K562 (cell line): ENCODE results near the gene SLK. TPM values are rescaled to one million over a fixed set of nuclear protein-coding genes. Genes with fewer than 3 reads are reported as not detected.

Source experiments
- ATAC-seq: fragments of 200-7000 bp; cut with Tn5 transposase; 3 replicates; pipeline ENCODE4 v1.9.1; 2020; ENCODE audit warnings: moderate library complexity
- BruUV-seq: library from RNA; stranded (reverse); fragments of 400-500 nt; replicated peaks from 2 replicates; lab custom pipeline; 2021; lab: Mats Ljungman, UMichigan
- CTCF ChIA-PET: fragments of 300-600 bp; formaldehyde crosslinking; extraction: SDS; loops from one replicate; lab custom pipeline; 2021; ENCODE audit warnings: low intra/inter-chr PET ratio; lab: Yijun Ruan, JAX
- POLR2A ChIA-PET: fragments of 300-600, 350-650 bp; sonication (Branson Sonifier 250); formaldehyde crosslinking; extraction: SDS; loops from one replicate; lab custom pipeline; 2021; ENCODE audit warnings: antibody characterized with exemption, inconsistent platforms; lab: Yijun Ruan, JAX
- DNase-seq, 4 experiments: peaks; one replicate each; pipeline versions ENCODE4 v3.0.0 to v3.0.0-alpha.2; 2011 to 2018; ENCODE audit warnings: low spot score in 3 of 4, mixed read lengths in 3 of 4; ENCODE audit errors: extremely low read depth in 1 of 4
- FAIRE-seq: peaks from 2 replicates; lab custom pipeline; 2011; peaks lifted over from hg19 to GRCh38; lab: Jason Lieb, UNC
- H2AFZ ChIP-seq: 2 replicates; pipeline ENCODE4 v1.6.0; 2011; ENCODE audit warnings: low read depth, low read length, control low read depth, inconsistent platforms
- H3K27ac ChIP-seq: fragments of 200-600 bp; 3 replicates; pipeline ENCODE4 v1.8.0; 2011; ENCODE audit warnings: low read depth, mild to moderate bottlenecking, control low read depth, inconsistent platforms, low read length, moderate library complexity, mixed read lengths; ENCODE audit errors: extremely low read depth
- H3K27me3 ChIP-seq, 2 experiments: fragments of 300-600 bp in 1 of 2; 2 replicates in 1 of 2; 3 replicates in 1 of 2; pipeline versions ENCODE4 v1.6.0 to v1.8.0; 2011; ENCODE audit warnings: inconsistent platforms in 2 of 2, low read length in 2 of 2, mild to moderate bottlenecking in 1 of 2, mixed read lengths in 1 of 2, moderate library complexity in 1 of 2; ENCODE audit not compliant: control insufficient read depth in 2 of 2, insufficient read depth in 2 of 2
- H3K36me3 ChIP-seq: fragments of 300-600 bp; 3 replicates; pipeline ENCODE4 v1.8.0; 2011; ENCODE audit warnings: mild to moderate bottlenecking, low read length, inconsistent platforms; ENCODE audit not compliant: control insufficient read depth, insufficient read depth
- H3K4me1 ChIP-seq, 2 experiments: fragments of 200-600 bp in 1 of 2; replicated peaks in 1 of 2; 2 replicates in 1 of 2; 3 replicates in 1 of 2; pipeline versions ENCODE4 v1.5.1 to v1.8.0; 2011; ENCODE audit warnings: inconsistent platforms in 2 of 2, low read length in 2 of 2, mild to moderate bottlenecking in 1 of 2, mixed read lengths in 1 of 2, moderate library complexity in 1 of 2; ENCODE audit not compliant: control insufficient read depth in 2 of 2, insufficient read depth in 2 of 2
- H3K4me2 ChIP-seq: 2 replicates; pipeline ENCODE4 v1.6.1; 2011; ENCODE audit warnings: low read length, control low read depth, inconsistent platforms, mixed read lengths; ENCODE audit not compliant: insufficient read depth
- H3K4me3 ChIP-seq: fragments of 200-600 bp; sonication (generic), shearing (Covaris generic); 2 replicates; pipeline ENCODE4 v1.5.1; 2016; ENCODE audit warnings: control low read depth, inconsistent platforms
- H3K79me2 ChIP-seq: fragments of 200-600 bp; 3 replicates; pipeline ENCODE4 v1.8.0; 2011; ENCODE audit warnings: low read length, inconsistent platforms; ENCODE audit not compliant: control insufficient read depth, insufficient read depth
- H3K9ac ChIP-seq, 2 experiments: 2 replicates each; pipeline versions ENCODE4 v1.6.0 to v1.6.1; 2011; ENCODE audit warnings: low read depth in 2 of 2, low read length in 2 of 2, control low read depth in 1 of 2, inconsistent platforms in 1 of 2, mild to moderate bottlenecking in 1 of 2, mixed read lengths in 1 of 2; ENCODE audit not compliant: insufficient read depth in 1 of 2
- H3K9me1 ChIP-seq: one replicate; pipeline ENCODE4 v1.6.0; 2011; ENCODE audit warnings: inconsistent platforms, mild to moderate bottlenecking, low read length, moderate library complexity; ENCODE audit not compliant: control insufficient read depth, insufficient read depth
- H3K9me3 ChIP-seq: replicated peaks from 2 replicates; pipeline ENCODE4 v1.5.1; 2011; ENCODE audit warnings: low read depth, low read length, inconsistent platforms; ENCODE audit not compliant: control insufficient read depth, insufficient read depth
- H4K20me1 ChIP-seq: replicated peaks from 2 replicates; pipeline ENCODE4 v1.6.1; 2011; ENCODE audit warnings: low read length, inconsistent platforms, mixed read lengths; ENCODE audit not compliant: control insufficient read depth, insufficient read depth
- CBX3 ChIP-seq, 2 experiments: IDR thresholded peaks; 1 replicate in 1 of 2; 2 replicates in 1 of 2; pipeline ENCODE4 v1.6.1; 2012; ENCODE audit warnings: inconsistent platforms in 2 of 2, low read length in 2 of 2, borderline replicate concordance in 1 of 2, control low read depth in 1 of 2
- ESRRA ChIP-seq: fragments of 450-650 bp; IDR thresholded peaks from 2 replicates; pipeline ENCODE4 v1.6.1; 2014; ENCODE audit warnings: low read depth, mild to moderate bottlenecking, moderate library complexity, borderline replicate concordance
- FOXP1 ChIP-seq: sonication (generic); formaldehyde crosslinking; IDR thresholded peaks from 2 replicates; pipeline ENCODE4 v1.8.0; 2022; ENCODE audit warnings: mild to moderate bottlenecking, missing genetic modification reagents
- LCOR ChIP-seq: sonication (generic); formaldehyde crosslinking; IDR thresholded peaks from 2 replicates; pipeline ENCODE4 v1.8.0; 2022; ENCODE audit warnings: mild to moderate bottlenecking, missing genetic modification reagents
- MYC ChIP-seq, 2 experiments: fragments of 250-450 bp in 1 of 2; sonication (Bioruptor Pico) in 1 of 2; IDR thresholded peaks; 2 replicates each; pipeline versions ENCODE4 v1.5.1 to v1.6.1; 2012 to 2021; ENCODE audit warnings: low read depth in 2 of 2, borderline replicate concordance in 1 of 2, improper control_type of control experiment in 1 of 2, low read length in 1 of 2, mild to moderate bottlenecking in 1 of 2, moderate library complexity in 1 of 2
- SAFB2 ChIP-seq: fragments of 200-400 bp; formaldehyde crosslinking; IDR thresholded peaks from 2 replicates; pipeline ENCODE4 v1.6.1; 2018; ENCODE audit warnings: borderline replicate concordance, low read length, low read depth, moderate library complexity; ENCODE audit not compliant: severe bottlenecking
- ZNF592 ChIP-seq: fragments of 450-650 bp; IDR thresholded peaks from 2 replicates; pipeline ENCODE4 v1.6.1; 2017; ENCODE audit warnings: antibody characterized with exemption, mild to moderate bottlenecking
- WGBS: fragments of 100-300 bp; shearing (Covaris generic); methylation state at CpG from one replicate; pipeline ENCODE4 v1.1.6; 2016; ENCODE audit warnings: low coverage, mixed read lengths; ENCODE audit not compliant: insufficient coverage; ENCODE audit errors: missing lambda C conversion rate; 5-methylcytosine and 5-hydroxymethylcytosine counted together
- in situ Hi-C: fragments of 300-500 bp; cut with MboI; formaldehyde crosslinking; loops from 4 replicates; pipeline ENCODE4 v1.15.0; 2018; ENCODE audit warnings: inconsistent platforms, mixed read lengths
- intact Hi-C: fragments of 100-400 bp; cut with micrococcal nuclease; formaldehyde crosslinking; loops from 2 replicates; pipeline ENCODE4 v1.14.2; 2022
- polyA plus RNA-seq, 8 experiments: library from polyadenylated mRNA; depleted of rRNA in 4 of 8; stranded (reverse) in 5 of 8; unstranded in 3 of 8; fragments of >200 nt; fragmentation: Nextera tagmentation in 2 of 8; fragmentation: Illumina TruSeq in 1 of 8; extraction: Ambion mirVana in 2 of 8; extraction: Trizol in 1 of 8; gene quantifications; 2 replicates each; pipeline versions ENCODE4 v1.2.1 to v1.2.3, GENCODE V29; 2011 to 2014; ENCODE audit warnings: inconsistent platforms in 1 of 8, missing spikeins in 1 of 8
- total RNA-seq, 7 experiments: library from RNA; depleted of rRNA in 6 of 7; stranded (reverse); fragments of >200 nt in 6 of 7; fragmentation: Illumina TruSeq in 2 of 7; extraction: Trizol in 2 of 7; gene quantifications; 2 replicates each; pipeline versions ENCODE4 v1.2.1 to v1.2.3, GENCODE V29; 2011 to 2021; ENCODE audit warnings: low replicate concordance in 1 of 7
- TF ChIP-seq, protein P1 (sequence below): fragments of 250-450 bp; sonication (Bioruptor Pico); IDR thresholded peaks from 2 replicates; pipeline ENCODE4 v1.8.0; 2021; ENCODE audit warnings: borderline replicate concordance, mild to moderate bottlenecking, moderate library complexity; ENCODE audit not compliant: poor library complexity, severe bottlenecking

The SLK gene
- total and polyA plus RNA-seq, 9 of the 15 experiments (the other 6 are each of a cell fraction or from before 2014, with no cell fraction given) = 8.2 to 40.0 (median 23.4) TPM

DNA sequence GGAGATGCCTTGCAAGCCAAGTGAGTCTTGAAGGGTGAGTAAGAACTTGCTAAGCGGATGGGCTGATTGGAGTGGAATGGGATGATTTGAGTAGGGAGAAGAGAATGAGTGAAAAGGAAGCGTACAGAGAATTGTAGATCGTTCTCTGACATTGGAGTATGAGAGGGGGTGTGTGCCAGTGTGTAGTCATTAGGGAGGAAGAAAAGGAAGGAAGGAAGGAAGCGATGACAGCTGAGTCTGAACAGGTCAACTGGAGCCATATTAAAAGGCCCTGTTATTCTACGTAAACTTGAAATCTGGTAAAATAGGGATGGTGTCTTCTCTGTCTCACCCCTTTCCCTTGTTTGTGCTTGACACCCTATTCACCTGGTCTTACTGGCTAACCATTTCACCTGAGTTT, 55.1 kb downstream of the SLK start:
- Histone ChIP-seq H3K9me3 (no peaks in the 10 kb centered on the region), H2AFZ (no peak overlapping the region), H3K4me3 (no peak overlapping the region), H3K9ac (no peak overlapping the region), H3K9me1 (no peaks in the 10 kb centered on the region), H3K79me2 (no peaks in the 10 kb centered on the region), H3K4me2 (no peak overlapping the region), H3K27me3 (no peaks in the 10 kb centered on the region), H4K20me1 (no peaks in the 10 kb centered on the region; the same call in 1 of the 2 replicates), H3K36me3 (peaks cover 82% of the 10 kb centered on the region; the same call in 2 of the 3 replicates), H3K4me1 (no peaks in the 10 kb centered on the region), H3K27ac (no peak overlapping the region)
- 90% methylated on average over 5 of the region's 5 CpGs for WGBS
- no peak for DNase-seq
- POLR2A ChIA-PET = interaction anchor here (1.2 kb wide), 1 partner anchor 58 kb away, joined by 4 read pairs; no protein-coding TSS in a partner anchor
- FAIRE-seq = no peak
- TF ChIP-seq, protein P1, sequence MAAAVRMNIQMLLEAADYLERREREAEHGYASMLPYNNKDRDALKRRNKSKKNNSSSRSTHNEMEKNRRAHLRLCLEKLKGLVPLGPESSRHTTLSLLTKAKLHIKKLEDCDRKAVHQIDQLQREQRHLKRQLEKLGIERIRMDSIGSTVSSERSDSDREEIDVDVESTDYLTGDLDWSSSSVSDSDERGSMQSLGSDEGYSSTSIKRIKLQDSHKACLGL = no peak
- TF ChIP-seq LCOR (CRISPR knock-in tag) = no peak
- no peak for TF ChIP-seq ESRRA
- TF ChIP-seq FOXP1 = no peak
- TF ChIP-seq MYC (IDR thresholded peaks at IDR 0.05; ENCODE audit: low read depth, low read length) = no peak
- TF ChIP-seq MYC (CRISPR knock-in tag; IDR thresholded peaks at IDR 0.05; ENCODE audit: borderline replicate concordance, low read depth) = no peak
- TF ChIP-seq ZNF592 = no peak
- TF ChIP-seq CBX3 (IDR thresholded peaks at IDR 0.05; ENCODE audit: borderline replicate concordance in 1 of 2, low read length in 2 of 2) = no peak
- TF ChIP-seq SAFB2 = no peak
- CTCF ChIA-PET = no interaction called here
- ATAC-seq = no peak
- in situ Hi-C loops (no loop called here), intact Hi-C loops (no loop called here)
- BruUV-seq = no TSS peak
